Esophagus muscularis mucosa (tissue), 4 donors: ENCODE data around the gene DNM3. TPM values are rescaled to one million over a fixed set of nuclear protein-coding genes. Genes with fewer than 3 reads are reported as not detected.
A peak's percentile ranks its signal among the peaks of the same experiment; 100 is the strongest.

ENCODE experiments used
- DNase-seq: peaks from one replicate; pipeline ENCODE4 v3.0.0-alpha.2; 2017; ENCODE audit errors: extremely low spot score
- H3K27ac ChIP-seq, 4 donors: fragments of 200-600 bp; sonication (generic); replicated peaks in 1 of 4; 1 replicate in 3 of 4; 2 replicates in 1 of 4; pipeline ENCODE4 v1.5.1; 2016 to 2019; ENCODE audit warnings: mild to moderate bottlenecking in 1 of 4
- H3K27me3 ChIP-seq, 4 donors: fragments of 200-600 bp; sonication (generic); one replicate each; pipeline versions ENCODE4 v1.5.1 to v1.6.0; 2016 to 2019
- H3K36me3 ChIP-seq, 4 donors: fragments of 200-600 bp; sonication (generic); one replicate each; pipeline ENCODE4 v1.5.1; 2016 to 2019
- H3K4me1 ChIP-seq, 4 donors: fragments of 200-600 bp; sonication (generic); one replicate each; pipeline ENCODE4 v1.5.1; 2016 to 2019
- H3K4me3 ChIP-seq, 4 donors: fragments of 200-600 bp; sonication (generic); 1 replicate in 2 of 4; 2 replicates in 2 of 4; pipeline ENCODE4 v1.5.1; 2016 to 2019; ENCODE audit warnings: mild to moderate bottlenecking in 4 of 4, moderate library complexity in 1 of 4
- H3K9me3 ChIP-seq, 4 donors: fragments of 200-600 bp; sonication (generic); 1 replicate in 3 of 4; 2 replicates in 1 of 4; pipeline ENCODE4 v1.5.1; 2016 to 2019
- CTCF ChIP-seq, 3 experiments: fragments of 200-600 bp in 2 of 3; fragments of 450-650 bp in 1 of 3; sonication (generic) in 2 of 3; IDR thresholded peaks; one replicate each; pipeline ENCODE4 v1.5.1; 2017 to 2019; ENCODE audit warnings: antibody characterized with exemption in 3 of 3, mild to moderate bottlenecking in 2 of 3, moderate library complexity in 1 of 3
- EP300 ChIP-seq: sonication (generic); formaldehyde crosslinking; IDR thresholded peaks from one replicate; pipeline ENCODE4 v1.6.1; 2017; ENCODE audit warnings: antibody characterized with exemption
- POLR2A ChIP-seq: fragments of 450-650 bp; IDR thresholded peaks from one replicate; pipeline ENCODE4 v1.6.1; 2017; ENCODE audit warnings: antibody characterized with exemption, moderate library complexity, mild to moderate bottlenecking, low read depth
- POLR2AphosphoS5 ChIP-seq, 2 donors: sonication (generic); formaldehyde crosslinking; IDR thresholded peaks; one replicate each; pipeline ENCODE4 v1.6.1; 2017; ENCODE audit warnings: antibody characterized with exemption in 2 of 2
- WGBS: methylation state at CpG from one replicate; pipeline ENCODE4 v1.1.5; 2018; 5-methylcytosine and 5-hydroxymethylcytosine counted together
- intact Hi-C: fragments of 100-400 bp; cut with DNase I; formaldehyde crosslinking; loops from one replicate; pipeline ENCODE4 v1.15.1; 2023
- total RNA-seq, 4 donors: library from RNA; depleted of rRNA; stranded (reverse); fragments of >200 nt; gene quantifications; one replicate each; pipeline versions ENCODE4 v1.1.0 to v1.2.1, GENCODE V29; 2016

DNM3 gene
- total RNA-seq, 4 donors from 2014 or later = 3.3 to 6.4 (median 3.9) TPM

DNA sequence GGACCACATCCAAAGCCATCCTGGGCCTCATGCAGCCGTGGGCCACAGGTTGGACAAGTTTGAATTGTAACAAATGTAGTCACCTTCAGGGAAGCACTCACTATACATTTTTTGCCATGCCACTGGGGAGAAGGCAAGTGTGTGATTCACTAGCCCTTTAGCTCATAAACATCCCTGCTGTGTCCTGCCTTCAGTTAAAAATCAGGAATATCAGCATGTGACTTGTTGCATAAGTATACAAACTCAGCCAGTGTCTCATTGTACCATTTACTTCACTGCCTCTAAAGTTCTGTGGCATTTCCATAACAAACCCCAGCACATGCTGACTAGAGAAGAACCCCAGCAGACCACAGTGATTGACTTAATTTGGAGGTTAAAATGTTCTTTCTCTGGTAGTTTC is 437.2 kb downstream of the DNM3 start:
- intact Hi-C loops = no loop called here
- H3K27ac ChIP-seq = peak overlapping the region; percentile 32 to 54 (median 42)
- no peaks in the 10 kb centered on the region for H3K9me3 ChIP-seq
- no peak for TF ChIP-seq CTCF (IDR thresholded peaks at IDR 0.05)
- TF ChIP-seq POLR2AphosphoS5 (IDR thresholded peaks at IDR 0.05) = peak in 1 of 2 donors; percentile 15
- no peaks in the 10 kb centered on the region for H3K36me3 ChIP-seq
- H3K4me1 ChIP-seq = peaks cover 0 to 12% (median 8%) of the 10 kb centered on the region in 4 donors
- WGBS = 54% methylated on average over 1 of the region's 1 CpG
- no peak for DNase-seq
- no peaks in the 10 kb centered on the region for H3K27me3 ChIP-seq
- no peak overlapping the region for H3K4me3 ChIP-seq

DNA sequence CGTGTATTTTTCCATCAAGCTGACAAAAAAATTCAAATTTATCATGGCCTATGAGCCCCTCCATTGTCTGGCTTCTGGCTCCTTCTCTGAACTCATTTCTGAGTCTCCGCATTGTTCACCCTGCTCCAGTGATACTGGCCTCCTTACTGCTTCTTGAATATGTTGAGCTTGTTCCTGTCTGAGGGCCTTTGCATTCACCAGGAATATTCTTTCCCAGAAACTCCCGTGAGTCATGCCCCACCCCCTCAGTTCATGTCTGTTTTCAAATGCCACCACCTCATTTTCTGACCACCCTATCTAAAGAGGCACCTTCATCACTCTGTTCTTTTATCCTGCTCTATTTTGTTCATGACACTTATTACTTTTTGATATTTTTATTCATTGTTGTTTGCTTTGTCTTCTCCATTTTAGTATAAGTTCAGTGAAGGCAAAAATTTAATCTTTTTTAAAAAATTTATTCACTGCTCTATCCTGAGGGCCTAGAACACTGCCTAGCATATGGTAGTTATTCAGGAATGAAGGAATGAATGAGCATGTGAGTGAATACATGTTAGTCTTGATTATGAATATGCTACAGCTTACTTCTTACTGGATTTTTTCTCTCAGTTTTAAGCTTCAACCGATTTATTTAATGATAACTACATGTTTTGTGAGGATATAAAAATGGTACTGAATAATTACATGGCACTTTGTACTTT is 438.8 kb downstream of the DNM3 start:
- no peak for DNase-seq
- Histone ChIP-seq H3K27me3 (no peaks in the 10 kb centered on the region), H3K27ac (no peak overlapping the region), H3K36me3 (no peaks in the 10 kb centered on the region), H3K4me1 (peaks cover 0 to 12% (median 8%) of the 10 kb centered on the region in 4 donors), H3K4me3 (no peak overlapping the region), H3K9me3 (no peaks in the 10 kb centered on the region)
- intact Hi-C loops = no loop called here
- TF ChIP-seq CTCF (IDR thresholded peaks at IDR 0.05) (no peak), POLR2A (no peak), POLR2AphosphoS5 (IDR thresholded peaks at IDR 0.05) (no peak), EP300 (no peak)
- WGBS = 96% methylated on average over 4 of the region's 4 CpGs

GRCh38 chr1:172283766-172284165 is 442.5 kb downstream of the DNM3 start:
- H3K9me3 ChIP-seq = no peaks in the 10 kb centered on the region
- H3K27ac ChIP-seq = no peak overlapping the region
- no peak for DNase-seq
- peaks cover 9 to 21% (median 16%) of the 10 kb centered on the region in 4 donors for H3K4me1 ChIP-seq
- TF ChIP-seq CTCF (IDR thresholded peaks at IDR 0.05) = no peak
- TF ChIP-seq POLR2A = no peak
- no peak for TF ChIP-seq POLR2AphosphoS5 (IDR thresholded peaks at IDR 0.05)
- no peak for TF ChIP-seq EP300
- H3K4me3 ChIP-seq = no peak overlapping the region
- no peaks in the 10 kb centered on the region for H3K36me3 ChIP-seq
- 78% methylated on average over 2 of the region's 2 CpGs for WGBS
- intact Hi-C loops = no loop called here
- H3K27me3 ChIP-seq = no peaks in the 10 kb centered on the region

- Histone ChIP-seq H3K36me3 (no peaks in the 10 kb centered on the region), H3K4me1 (peaks cover 6 to 18% (median 14%) of the 10 kb centered on the region in 4 donors), H3K27ac (peak overlapping the region; percentile 16 to 43 (median 38)), H3K9me3 (no peaks in the 10 kb centered on the region), H3K27me3 (no peaks in the 10 kb centered on the region), H3K4me3 (no peak overlapping the region)
- intact Hi-C loops = no loop called here
- WGBS = 47% methylated on average over 2 of the region's 2 CpGs
- TF ChIP-seq POLR2AphosphoS5 (IDR thresholded peaks at IDR 0.05) (no peak), CTCF (IDR thresholded peaks at IDR 0.05) (no peak), EP300 (no peak), POLR2A (no peak)
- DNase-seq = no peak
Measured at GRCh38 chr1:172286629-172287076, 445.4 kb downstream of the DNM3 start.

- TF ChIP-seq CTCF (IDR thresholded peaks at IDR 0.05) (no peak), EP300 (no peak), POLR2A (no peak), POLR2AphosphoS5 (IDR thresholded peaks at IDR 0.05) (peak in 1 of 2 donors; percentile 28)
- H3K4me1 ChIP-seq = peaks cover 6 to 18% (median 14%) of the 10 kb centered on the region in 4 donors
- DNase-seq = no peak
- H3K4me3 ChIP-seq = no peak overlapping the region
- no peaks in the 10 kb centered on the region for H3K9me3 ChIP-seq
- H3K36me3 ChIP-seq = no peaks in the 10 kb centered on the region
- intact Hi-C loops = no loop called here
- peak overlapping the region; percentile 16 to 43 (median 38) for H3K27ac ChIP-seq
- no peaks in the 10 kb centered on the region for H3K27me3 ChIP-seq
Measured at GRCh38 chr1:172287208-172287607, 445.9 kb downstream of the DNM3 start.
